Lower lobe of right lung (tissue), 2 donors: ENCODE measurements around the gene OSTM1. TPM values are rescaled to one million over a fixed set of nuclear protein-coding genes. Genes with fewer than 3 reads are reported as not detected.

Experiments used
- ATAC-seq, 2 donors: fragments of 200-7000 bp; cut with Tn5 transposase; one replicate each; pipeline ENCODE4 v1.9.1; 2020 to 2022; ENCODE audit warnings: mild to moderate bottlenecking in 2 of 2, moderate library complexity in 2 of 2
- DNase-seq: peaks from one replicate; pipeline ENCODE4 v3.0.0-alpha.2; 2020
- H3K27ac ChIP-seq: fragments of 200-600 bp; one replicate; pipeline ENCODE4 v1.8.0; 2022
- H3K27me3 ChIP-seq: fragments of 200-600 bp; one replicate; pipeline ENCODE4 v1.8.0; 2022; ENCODE audit warnings: low read depth
- H3K36me3 ChIP-seq: fragments of 200-600 bp; one replicate; pipeline ENCODE4 v1.8.0; 2022; ENCODE audit warnings: mild to moderate bottlenecking
- H3K4me1 ChIP-seq: fragments of 200-600 bp; one replicate; pipeline ENCODE4 v1.8.0; 2022
- H3K4me3 ChIP-seq: fragments of 200-600 bp; one replicate; pipeline ENCODE4 v1.8.0; 2022; ENCODE audit warnings: mild to moderate bottlenecking
- H3K9me3 ChIP-seq: fragments of 200-600 bp; one replicate; pipeline ENCODE4 v1.8.0; 2022
- intact Hi-C: fragments of 100-400 bp; cut with DNase I; formaldehyde crosslinking; loops from one replicate; pipeline ENCODE4 v1.11.0; 2022
- total RNA-seq: library from RNA; stranded (reverse); fragmentation: NEBNext Ultra II Directional; extraction: Animal tissue kit (Norgen Biotek cat#: 25700); gene quantifications from one replicate; pipeline ENCODE4 v1.2.1, GENCODE V29; 2021
- TF ChIP-seq, protein P1 (sequence below): fragments of 200-600 bp; IDR thresholded peaks from one replicate; pipeline ENCODE4 v1.8.0; 2022; ENCODE audit warnings: antibody characterized with exemption, mild to moderate bottlenecking
- donor health status: DM: no; HTN: yes; CAD: no; lungs with severe emphysema.

Gene OSTM1
- total RNA-seq, 1 donor from 2014 or later, result 63.8 TPM

DNA sequence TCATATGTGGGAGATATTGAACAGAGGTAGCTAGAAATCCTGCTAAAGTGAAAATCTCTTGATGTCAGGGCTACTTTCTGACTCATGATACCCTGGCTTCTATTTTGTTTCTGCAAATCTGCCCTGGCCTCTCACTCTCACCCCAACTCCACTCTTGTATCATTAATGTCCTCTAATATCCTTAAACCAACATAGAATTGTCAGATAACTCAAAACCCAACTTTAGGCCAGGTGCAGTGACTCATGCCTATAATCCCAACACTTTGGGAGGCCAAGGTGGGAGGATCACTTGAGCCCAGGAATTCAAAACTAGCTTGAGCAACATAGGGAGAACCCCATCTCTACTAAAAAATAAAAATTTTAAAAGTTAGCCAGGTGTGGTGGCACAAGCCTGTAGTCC is 33.8 kb upstream of the OSTM1 start:
- Histone ChIP-seq H3K36me3 (no peaks in the 10 kb centered on the region), H3K27ac (no peak overlapping the region), H3K9me3 (no peaks in the 10 kb centered on the region), H3K4me3 (no peak overlapping the region), H3K27me3 (peaks cover 32% of the 10 kb centered on the region), H3K4me1 (peaks cover 4% of the 10 kb centered on the region)
- DNase-seq (no peak), ATAC-seq (no peak)
- intact Hi-C loops, result no loop called here
- TF ChIP-seq, protein P1, sequence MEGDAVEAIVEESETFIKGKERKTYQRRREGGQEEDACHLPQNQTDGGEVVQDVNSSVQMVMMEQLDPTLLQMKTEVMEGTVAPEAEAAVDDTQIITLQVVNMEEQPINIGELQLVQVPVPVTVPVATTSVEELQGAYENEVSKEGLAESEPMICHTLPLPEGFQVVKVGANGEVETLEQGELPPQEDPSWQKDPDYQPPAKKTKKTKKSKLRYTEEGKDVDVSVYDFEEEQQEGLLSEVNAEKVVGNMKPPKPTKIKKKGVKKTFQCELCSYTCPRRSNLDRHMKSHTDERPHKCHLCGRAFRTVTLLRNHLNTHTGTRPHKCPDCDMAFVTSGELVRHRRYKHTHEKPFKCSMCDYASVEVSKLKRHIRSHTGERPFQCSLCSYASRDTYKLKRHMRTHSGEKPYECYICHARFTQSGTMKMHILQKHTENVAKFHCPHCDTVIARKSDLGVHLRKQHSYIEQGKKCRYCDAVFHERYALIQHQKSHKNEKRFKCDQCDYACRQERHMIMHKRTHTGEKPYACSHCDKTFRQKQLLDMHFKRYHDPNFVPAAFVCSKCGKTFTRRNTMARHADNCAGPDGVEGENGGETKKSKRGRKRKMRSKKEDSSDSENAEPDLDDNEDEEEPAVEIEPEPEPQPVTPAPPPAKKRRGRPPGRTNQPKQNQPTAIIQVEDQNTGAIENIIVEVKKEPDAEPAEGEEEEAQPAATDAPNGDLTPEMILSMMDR, result no peak

DNA sequence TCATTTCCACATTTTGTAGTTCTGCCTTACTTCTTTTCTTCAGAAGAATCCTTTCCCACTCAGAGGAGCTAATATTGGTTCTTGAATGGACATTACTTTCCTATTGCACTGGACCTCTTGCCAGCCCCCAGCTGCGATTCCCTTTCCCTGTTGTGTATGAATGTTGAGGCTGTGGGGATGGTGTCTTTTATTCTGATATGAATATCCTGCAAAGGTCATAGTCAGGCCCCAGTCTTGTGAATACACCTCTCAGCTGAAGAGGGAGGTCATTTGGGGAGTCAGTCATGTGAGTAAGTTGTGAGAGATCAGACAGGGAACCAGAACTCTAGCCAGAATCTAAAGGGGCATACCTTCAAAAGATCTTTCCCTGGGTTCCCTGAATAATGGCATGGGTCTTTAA is 32.6 kb upstream of the OSTM1 start:
- H3K27me3 ChIP-seq, result peaks cover 20% of the 10 kb centered on the region
- no peaks in the 10 kb centered on the region for H3K9me3 ChIP-seq
- ATAC-seq (no peak), DNase-seq (no peak)
- TF ChIP-seq, protein P1, result no peak
- H3K4me1 ChIP-seq, result no peaks in the 10 kb centered on the region
- H3K4me3 ChIP-seq, result no peak overlapping the region
- no peaks in the 10 kb centered on the region for H3K36me3 ChIP-seq
- intact Hi-C loops, result no loop called here
- H3K27ac ChIP-seq, result no peak overlapping the region

DNA sequence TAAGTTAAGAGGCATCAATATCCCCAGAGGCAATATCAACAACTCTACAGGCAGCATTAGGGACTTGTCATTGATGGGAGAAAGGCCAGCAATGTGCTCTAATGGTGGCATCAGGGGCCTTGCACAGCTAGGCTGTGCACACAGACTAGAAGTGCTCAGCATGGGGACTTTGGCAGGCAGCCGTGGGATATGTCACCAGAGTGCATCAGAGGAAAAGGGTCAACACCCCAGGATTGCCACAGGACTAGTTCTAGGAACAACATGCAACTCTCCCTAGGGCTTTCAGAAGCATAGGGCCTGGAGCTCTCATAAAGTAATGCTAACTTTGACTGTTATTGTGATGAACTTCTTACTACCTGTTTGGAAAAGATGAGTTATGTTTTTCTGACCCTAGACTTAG is 32.2 kb upstream of the OSTM1 start:
- no peaks in the 10 kb centered on the region for H3K9me3 ChIP-seq
- no peaks in the 10 kb centered on the region for H3K36me3 ChIP-seq
- DNase-seq, result no peak
- H3K27me3 ChIP-seq, result peaks cover 17% of the 10 kb centered on the region
- no peak overlapping the region for H3K4me3 ChIP-seq
- no peak for ATAC-seq
- no peak overlapping the region for H3K27ac ChIP-seq
- intact Hi-C loops, result no loop called here
- TF ChIP-seq, protein P1, result no peak
- H3K4me1 ChIP-seq, result no peaks in the 10 kb centered on the region

DNA sequence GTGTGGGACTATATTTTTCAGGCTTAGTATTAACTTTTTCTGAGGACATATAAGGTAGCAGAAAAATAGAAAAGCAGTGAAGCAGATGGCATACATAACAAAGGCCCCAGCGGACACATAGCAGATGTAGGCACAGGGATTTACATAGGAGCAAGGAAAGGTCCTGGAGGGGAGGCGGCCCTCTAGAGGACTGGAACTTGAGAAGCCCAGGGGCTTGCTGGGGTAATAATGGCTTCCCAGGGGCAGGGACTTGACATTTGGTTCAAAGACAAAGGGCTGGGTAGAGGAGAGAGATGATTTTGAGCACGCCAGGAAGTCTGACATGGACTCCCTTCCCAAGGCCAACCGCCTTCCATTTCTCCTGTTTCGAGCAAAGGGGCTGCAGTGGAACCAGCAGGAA is 31.7 kb upstream of the OSTM1 start:
- H3K4me1 ChIP-seq, result no peaks in the 10 kb centered on the region
- DNase-seq, result no peak
- H3K4me3 ChIP-seq, result no peak overlapping the region
- ATAC-seq, result no peak
- no peaks in the 10 kb centered on the region for H3K9me3 ChIP-seq
- no peak overlapping the region for H3K27ac ChIP-seq
- H3K27me3 ChIP-seq, result peaks cover 15% of the 10 kb centered on the region
- TF ChIP-seq, protein P1, result no peak
- H3K36me3 ChIP-seq, result no peaks in the 10 kb centered on the region
- intact Hi-C loops, result no loop called here

DNA sequence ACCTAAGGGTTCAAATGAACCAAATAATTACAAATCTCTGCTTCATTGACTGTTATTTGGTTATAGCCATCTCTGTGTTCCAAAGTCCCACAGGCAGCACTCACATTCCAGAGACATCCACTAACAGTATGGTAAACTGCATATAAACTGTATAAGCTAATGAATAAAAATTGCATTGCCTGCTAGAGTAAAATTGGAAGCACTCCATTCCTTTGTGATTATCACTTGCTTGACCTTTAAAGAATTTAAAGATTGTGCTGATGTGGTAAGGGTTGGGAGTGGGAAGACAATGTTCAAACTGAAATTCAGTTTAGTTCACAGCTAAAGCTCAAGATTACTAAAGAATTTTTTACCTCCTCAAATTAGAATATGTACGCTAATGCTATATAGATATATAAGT is 31.0 kb upstream of the OSTM1 start:
- no peak overlapping the region for H3K27ac ChIP-seq
- DNase-seq, result no peak
- intact Hi-C loops, result no loop called here
- H3K9me3 ChIP-seq, result no peaks in the 10 kb centered on the region
- no peaks in the 10 kb centered on the region for H3K36me3 ChIP-seq
- H3K27me3 ChIP-seq, result peaks cover 13% of the 10 kb centered on the region
- ATAC-seq, result no peak
- no peaks in the 10 kb centered on the region for H3K4me1 ChIP-seq
- no peak overlapping the region for H3K4me3 ChIP-seq
- TF ChIP-seq, protein P1, result no peak

DNA sequence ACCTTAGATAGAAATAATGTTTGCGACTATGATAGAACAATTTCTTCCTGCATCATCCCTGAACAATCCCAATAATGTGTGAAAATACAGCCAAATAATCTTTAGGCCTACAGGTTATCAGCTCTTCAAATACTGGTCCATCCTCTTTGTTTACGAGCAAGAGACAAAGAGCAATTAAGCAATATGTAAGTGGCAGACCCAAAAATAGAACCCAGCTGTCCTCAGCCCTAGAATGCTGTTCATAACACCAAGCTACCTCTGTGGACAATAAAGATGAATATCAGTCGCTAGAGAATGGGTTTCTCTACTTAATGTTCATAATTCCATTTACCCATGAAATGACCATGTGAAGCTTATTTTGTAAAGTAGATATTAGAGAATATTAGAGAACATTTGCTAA is 28.4 kb upstream of the OSTM1 start:
- Histone ChIP-seq H3K27me3 (no peaks in the 10 kb centered on the region), H3K4me1 (no peaks in the 10 kb centered on the region), H3K9me3 (no peaks in the 10 kb centered on the region), H3K36me3 (no peaks in the 10 kb centered on the region), H3K27ac (no peak overlapping the region), H3K4me3 (no peak overlapping the region)
- no peak for DNase-seq
- ATAC-seq, result no peak
- intact Hi-C loops, result no loop called here
- TF ChIP-seq, protein P1, result no peak
